ENCODE measurements around the gene MRPL44.

The MRPL44 gene

GRCh38 chr2:224011837-224012236 lies 54.6 kb downstream of the MRPL44 start:
- no peak for DNase-seq

- DNase-seq: no peak
These were observed 57.1 kb downstream of the MRPL44 start for GRCh38 chr2:224014336-224014735.

- DNase-seq: no peak
These were observed 59.7 kb downstream of the MRPL44 start for GRCh38 chr2:224016963-224017362.

Data from NCI-H446 treated with DMSO at 0.1 percent for 48 hours (cell line).